ENCODE data around the gene LONRF2.

- TF ChIP-seq POLR2A (IDR thresholded peaks at IDR 0.05; ENCODE audit: borderline replicate concordance, extremely low read depth, insufficient read depth, insufficient read length) = no peak
- no peak for TF ChIP-seq CTCF (IDR thresholded peaks at IDR 0.05 in 2 of 3, conservative IDR thresholded peaks at IDR 0.05 in 1 of 3; ENCODE audit: borderline replicate concordance in 1 of 3, insufficient read depth in 1 of 3, low read depth in 2 of 3, low read length in 2 of 3)
- no peak for TF ChIP-seq EZH2 (IDR thresholded peaks at IDR 0.05)
- TF ChIP-seq CEBPB (IDR thresholded peaks at IDR 0.05; ENCODE audit: low read depth) = no peak
Observed at GRCh38 chr2:100268986-100269385, 53.3 kb downstream of the LONRF2 start.

Measured in HCT116 (cell line).